GM03348 (cell line): Measurements from ENCODE around the gene UNC13C.
"Not testable (repeated sequence)": the region's sequence is repeated elsewhere in the genome, so short reads cannot be mapped to it uniquely, and the experiment has no call there.

Experiments used
- DNase-seq: peaks from one replicate; pipeline ENCODE4 v3.0.0; 2012; ENCODE audit warnings: low spot score

UNC13C gene

GRCh38 chr15:53978253-53978906, at the start of gene UNC13C:
Gene UNC13C, plus strand, starts transcription at chr15:53978441. Its CDS starts 34,463 bp downstream, at chr15:54012904.
- DNase-seq, result peak; percentile 16

DNA sequence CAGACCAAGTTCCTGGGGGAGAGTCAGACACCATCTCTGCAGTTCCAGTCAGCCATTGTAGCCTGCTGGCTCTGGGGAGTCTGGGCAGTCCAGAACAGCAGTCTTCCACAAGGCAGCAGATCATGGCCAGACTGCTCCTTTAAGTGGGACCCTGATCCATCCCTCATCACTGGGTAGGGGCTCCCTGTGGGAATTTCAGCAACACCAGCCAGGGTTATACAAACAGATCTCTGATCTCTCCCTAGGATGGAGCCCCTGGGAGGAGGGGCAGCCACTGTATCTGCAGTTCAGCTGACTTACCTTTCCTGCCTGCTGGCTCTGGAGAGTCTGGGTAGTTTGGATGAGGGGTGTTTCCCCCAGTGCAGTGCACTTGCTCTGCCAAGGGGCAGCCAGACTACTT, 42.1 kb upstream of the UNC13C start:
- DNase-seq, result no peak

DNA sequence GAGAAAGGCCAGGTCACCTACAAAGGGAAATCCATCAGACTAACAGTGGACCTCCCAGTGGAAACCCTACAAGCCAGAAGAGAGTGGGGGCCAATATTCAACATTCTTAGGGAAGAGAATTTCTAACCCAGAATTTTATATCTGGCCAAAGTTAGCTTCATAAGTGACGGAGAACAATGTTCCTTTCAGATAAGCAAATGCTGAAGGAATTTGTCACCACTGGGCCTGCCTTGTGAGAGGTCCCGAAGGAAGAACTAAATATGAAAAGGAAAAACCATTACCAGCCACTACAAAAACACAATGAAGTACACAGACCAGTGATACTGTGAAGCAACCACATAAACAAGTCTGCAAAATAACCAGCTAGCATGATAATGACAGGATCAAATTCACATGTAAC, 40.6 kb upstream of the UNC13C start:
- not testable (repeated sequence) for DNase-seq

DNA sequence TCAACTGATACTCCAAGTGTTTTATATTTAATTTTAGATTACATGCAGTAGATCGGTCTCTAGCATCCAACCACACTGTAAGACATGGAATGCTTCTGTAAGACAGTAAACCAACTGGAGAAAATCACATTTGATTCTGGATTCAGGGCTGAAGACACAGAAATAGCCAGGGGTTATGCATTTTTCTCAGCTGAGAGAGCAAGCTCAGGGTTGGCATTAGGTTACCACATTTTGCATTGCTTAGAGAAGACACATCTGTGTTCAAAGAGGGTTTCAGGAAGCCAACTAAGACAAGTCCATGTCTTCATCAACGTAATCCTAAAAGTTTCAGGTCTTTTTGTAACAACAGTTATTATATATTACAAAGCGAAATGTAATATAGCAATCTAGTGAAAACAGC, 27.7 kb upstream of the UNC13C start:
- no peak for DNase-seq

DNA sequence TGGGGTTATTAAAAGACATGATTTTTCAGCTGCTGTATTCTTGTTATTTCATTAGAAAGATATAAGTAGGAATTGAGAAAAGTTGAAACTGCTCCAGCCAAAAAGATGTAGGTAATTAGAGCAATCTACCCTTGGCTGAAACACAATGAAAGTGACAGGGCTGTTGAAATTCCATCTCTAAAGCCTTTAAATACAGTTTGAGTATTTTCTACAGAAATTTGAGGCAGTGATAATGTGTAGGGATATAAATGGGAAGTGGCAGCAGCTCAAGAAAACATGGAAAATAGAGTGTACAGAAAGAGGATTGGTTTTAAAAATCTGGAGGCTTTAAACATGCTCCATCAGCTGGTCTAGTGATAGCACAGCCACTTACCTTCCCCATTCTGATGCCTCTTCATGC, 22.8 kb upstream of the UNC13C start:
- no peak for DNase-seq

DNA sequence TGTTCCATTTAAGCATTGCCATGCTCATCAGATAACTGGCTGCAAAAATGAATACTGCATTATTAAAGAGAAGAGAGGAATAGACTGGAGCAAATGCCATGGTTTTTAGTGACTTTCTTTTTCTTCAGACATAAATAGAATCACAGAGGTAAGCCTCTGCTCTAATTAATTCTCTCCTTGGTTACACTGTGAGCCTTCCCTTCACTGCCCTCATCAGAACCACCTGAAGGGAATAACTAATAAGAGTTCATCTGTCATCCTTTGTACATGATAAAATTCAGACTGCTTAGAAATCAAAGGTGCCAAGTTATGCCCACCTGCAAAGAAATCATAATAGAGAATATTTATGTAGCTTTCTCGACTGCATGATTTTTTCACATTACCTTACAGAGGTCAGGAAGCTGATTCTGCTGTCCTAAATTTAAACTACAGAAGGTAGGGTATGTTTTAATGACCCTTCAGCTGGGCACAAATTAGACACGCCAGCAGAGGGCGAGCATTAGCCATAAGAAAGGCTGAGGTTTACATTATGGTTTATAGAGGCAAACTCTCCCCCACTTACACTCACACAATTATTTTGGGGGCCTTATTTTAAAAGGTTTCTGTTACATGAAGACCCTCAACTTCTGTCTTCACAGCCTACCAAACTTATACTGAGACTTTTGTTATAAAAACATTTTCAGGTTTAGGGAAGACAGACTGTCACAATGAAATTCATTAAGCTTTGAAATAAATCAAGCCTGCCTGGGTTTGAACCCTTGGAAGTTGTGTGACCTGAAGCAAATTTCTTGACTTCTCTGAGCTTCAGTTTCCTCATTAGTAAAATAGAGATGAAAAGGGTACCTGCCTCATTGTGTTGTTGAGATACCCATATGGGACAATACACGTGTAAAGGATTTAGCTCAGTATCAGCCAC, 15.3 kb upstream of the UNC13C start:
- DNase-seq, result no peak

GRCh38 chr15:53963801-53964200, 14.4 kb upstream of the UNC13C start:
- DNase-seq, result no peak

DNA sequence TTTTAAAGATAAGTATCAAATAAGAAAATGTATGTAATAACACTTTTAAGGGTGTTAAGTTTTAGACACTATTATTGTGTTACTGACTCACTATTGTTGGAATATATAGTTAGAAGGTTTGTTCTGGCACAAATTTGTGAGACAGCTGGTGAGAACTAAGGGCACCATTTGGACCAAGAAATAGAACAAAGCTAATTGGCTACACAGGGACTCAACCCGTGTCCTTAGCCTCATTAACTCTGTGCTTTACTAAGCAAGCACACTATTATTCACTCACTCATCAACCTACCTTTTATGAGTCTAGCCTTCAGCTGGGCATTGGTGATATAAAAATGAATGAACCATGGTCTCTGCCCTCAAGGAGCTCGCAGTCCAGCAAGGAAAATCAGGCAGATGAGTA, 4.1 kb upstream of the UNC13C start:
- DNase-seq, result no peak

DNA sequence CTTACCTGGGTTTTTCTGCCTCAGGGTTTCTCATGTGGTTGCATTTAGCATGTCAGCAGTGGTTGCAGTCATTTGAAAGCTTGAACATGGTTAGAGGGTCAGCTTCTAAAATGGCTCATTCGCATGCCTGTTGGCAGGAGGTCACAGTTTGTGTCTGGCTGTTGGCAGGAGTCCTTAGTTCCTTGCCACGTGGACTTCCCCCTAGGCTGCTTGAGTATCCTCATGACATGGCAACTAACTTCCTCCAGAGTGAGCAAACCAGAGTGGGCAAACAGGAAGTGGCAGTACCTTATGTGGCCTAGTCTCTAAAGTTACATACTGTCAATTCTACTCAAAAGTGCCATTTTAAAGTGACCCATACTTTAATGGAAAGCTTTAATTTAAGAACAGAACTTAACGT, 3.4 kb upstream of the UNC13C start:
- no peak for DNase-seq

DNA sequence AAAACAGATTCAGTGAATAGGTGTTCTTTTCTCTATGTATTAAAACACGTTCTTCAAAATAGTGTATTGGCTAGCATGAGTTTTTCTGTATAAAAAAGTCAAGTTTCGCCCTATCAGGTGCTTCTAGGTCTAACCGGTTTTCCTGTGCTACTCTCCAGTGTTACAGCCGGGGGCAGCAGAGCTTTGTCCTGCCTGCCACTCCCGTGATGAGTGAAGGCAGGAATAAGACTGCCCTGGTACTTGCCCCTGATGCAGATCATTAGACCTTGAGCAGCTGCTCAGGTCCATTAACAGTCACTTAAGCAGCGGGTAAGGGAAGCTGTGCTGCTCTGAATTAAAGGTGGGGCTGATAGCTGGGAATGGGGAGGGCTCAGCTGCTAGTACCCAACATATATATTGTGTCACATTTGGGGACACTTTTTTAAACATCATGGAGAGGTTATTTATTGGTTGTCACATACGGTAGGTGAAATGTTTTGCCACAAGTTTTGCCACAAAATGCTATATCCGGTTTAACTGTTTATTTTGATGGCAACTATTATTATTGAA, 1.3 kb upstream of the UNC13C start:
- no peak for DNase-seq

- DNase-seq, result no peak
Measured at GRCh38 chr15:53979051-53979788, 979 bp downstream of the UNC13C start.

GRCh38 chr15:53980021-53980420, 1.8 kb downstream of the UNC13C start:
- no peak for DNase-seq

GRCh38 chr15:53982071-53982680, 3.9 kb downstream of the UNC13C start:
- DNase-seq, result no peak

- no peak for DNase-seq
Measured at GRCh38 chr15:53982876-53983275, 4.6 kb downstream of the UNC13C start.

DNA sequence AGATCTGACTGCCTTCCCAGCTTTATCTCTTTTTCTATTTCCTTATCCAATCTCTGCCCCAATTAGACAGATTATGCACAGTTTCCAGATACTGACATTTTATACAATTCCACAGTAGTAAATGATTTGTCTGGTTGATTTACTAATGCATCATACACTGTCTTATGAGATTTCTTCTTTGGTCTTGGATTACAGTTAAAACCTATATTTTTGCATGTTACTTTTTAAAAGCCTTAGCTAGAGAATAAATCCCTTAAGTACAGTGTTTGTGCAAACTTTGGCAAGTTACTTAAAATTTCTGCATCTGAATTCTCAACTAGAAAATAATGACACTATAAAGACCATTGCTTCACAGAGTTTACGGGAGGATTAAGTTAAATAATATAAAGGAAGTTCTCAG, 6.0 kb downstream of the UNC13C start:
- DNase-seq, result no peak

- no peak for DNase-seq
Measured at GRCh38 chr15:53985562-53985961, 7.3 kb downstream of the UNC13C start.

DNA sequence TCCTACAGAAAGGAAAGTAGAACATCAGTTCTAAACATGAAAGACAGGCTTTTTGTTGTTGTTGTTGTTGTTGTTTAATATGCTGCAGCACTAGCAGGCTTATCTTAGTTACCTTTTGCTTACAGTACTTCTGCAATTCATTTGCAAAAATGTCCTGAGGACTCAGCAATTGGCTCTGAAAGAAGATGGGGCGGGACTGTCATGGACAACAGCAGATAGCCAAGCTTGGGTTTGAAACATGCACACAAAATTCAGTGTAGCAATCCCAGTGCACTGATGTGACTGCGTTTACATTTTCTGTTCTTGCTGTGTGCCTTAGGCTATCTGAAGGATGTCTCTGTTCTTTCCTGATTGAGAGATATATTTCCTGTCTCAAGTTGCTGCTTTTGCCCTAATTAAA, 9.2 kb downstream of the UNC13C start:
- no peak for DNase-seq

- DNase-seq, result no peak
Measured at GRCh38 chr15:54007256-54007655, 29.0 kb downstream of the UNC13C start.

- no peak for DNase-seq
Measured at GRCh38 chr15:54011656-54012055, 33.4 kb downstream of the UNC13C start.

- no peak for DNase-seq
Measured at GRCh38 chr15:54014067-54014655, 35.9 kb downstream of the UNC13C start.

DNA sequence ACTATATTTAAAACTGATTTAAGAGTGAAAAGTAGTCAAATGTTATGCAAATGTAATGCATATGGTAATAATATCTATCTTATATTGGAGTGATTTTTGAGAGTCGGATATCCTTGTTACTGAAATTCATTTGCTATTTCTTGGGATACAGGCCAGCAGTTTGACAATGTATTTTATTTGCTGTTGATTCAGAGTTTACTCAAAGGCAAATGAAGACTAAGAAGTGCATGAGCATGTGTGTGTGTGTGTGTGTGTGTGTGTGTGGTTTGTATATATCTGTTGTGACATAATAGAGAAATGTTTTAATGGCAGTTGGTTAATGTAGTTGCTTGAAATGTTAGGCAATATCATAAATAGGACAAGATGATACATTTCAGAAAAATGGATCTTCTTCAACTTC, 39.0 kb downstream of the UNC13C start:
- no peak for DNase-seq

DNA sequence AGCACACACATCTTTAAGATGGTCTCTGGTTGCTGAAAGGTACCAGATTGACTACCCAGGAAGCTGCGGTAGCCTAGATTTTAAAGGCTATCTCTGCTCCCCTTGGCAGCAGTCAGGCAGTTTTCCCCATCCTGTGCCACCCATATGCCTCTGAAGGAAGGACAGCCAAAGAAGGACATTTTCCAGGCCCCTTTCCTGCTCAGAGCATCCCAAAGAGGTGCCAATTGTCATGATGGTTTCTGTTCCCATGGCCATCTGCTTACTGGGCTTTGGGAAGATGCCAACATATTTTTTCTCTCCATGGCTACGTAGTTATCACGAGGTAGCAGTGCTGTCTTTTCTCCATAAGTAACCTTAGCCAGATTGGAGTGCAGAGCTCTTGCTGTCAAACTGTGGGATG, 39.7 kb downstream of the UNC13C start:
- no peak for DNase-seq
